NCI-H1694 treated with DMSO at 0.1 percent for 48 hours (cell line): Measurements from ENCODE around the gene ETNK1.
A peak's percentile ranks its signal among the peaks of the same experiment; 100 is the strongest.
"Not testable (repeated sequence)": the region's sequence is repeated elsewhere in the genome, so short reads cannot be mapped to it uniquely, and the experiment has no call there.

Source experiments
- DNase-seq: peaks from one replicate; lab custom pipeline; 2025; lab: John Stamatoyannopoulos, UW

ETNK1 gene

GRCh38 chr12:22624870-22625761, at the start of gene ETNK1:
Gene ETNK1 (plus strand): TSS chr12:22625171. CDS start chr12:22625431, 260 bp downstream.
- peak; percentile 84 for DNase-seq

GRCh38 chr12:22576065-22576464, 48.9 kb upstream of the ETNK1 start:
- no peak for DNase-seq

- no peak for DNase-seq
These were observed 48.5 kb upstream of the ETNK1 start for GRCh38 chr12:22576473-22576872.

GRCh38 chr12:22577667-22578066, 47.3 kb upstream of the ETNK1 start:
- DNase-seq = no peak

- no peak for DNase-seq
These were observed 46.6 kb upstream of the ETNK1 start for GRCh38 chr12:22578328-22578727.

- no peak for DNase-seq
These were observed 36.2 kb upstream of the ETNK1 start for GRCh38 chr12:22588817-22589216.

GRCh38 chr12:22593864-22594263, 31.1 kb upstream of the ETNK1 start:
- DNase-seq = no peak

GRCh38 chr12:22597539-22597938, 27.4 kb upstream of the ETNK1 start:
- not testable (repeated sequence) for DNase-seq

- DNase-seq = no peak
These were observed 26.7 kb upstream of the ETNK1 start for GRCh38 chr12:22598141-22598762.

- no peak for DNase-seq
These were observed 26.2 kb upstream of the ETNK1 start for GRCh38 chr12:22598763-22599161.

- no peak for DNase-seq
These were observed 24.8 kb upstream of the ETNK1 start for GRCh38 chr12:22600181-22600580.

GRCh38 chr12:22609501-22609900, 15.5 kb upstream of the ETNK1 start:
- no peak for DNase-seq

GRCh38 chr12:22610131-22610530, 14.8 kb upstream of the ETNK1 start:
- DNase-seq = no peak

- DNase-seq = not testable (repeated sequence)
These were observed 12.1 kb upstream of the ETNK1 start for GRCh38 chr12:22612822-22613221.

- DNase-seq = no peak
These were observed 8.9 kb upstream of the ETNK1 start for GRCh38 chr12:22615963-22616501.

- no peak for DNase-seq
These were observed 7.3 kb upstream of the ETNK1 start for GRCh38 chr12:22617630-22618029.

GRCh38 chr12:22624548-22624869, 462 bp upstream of the ETNK1 start:
- DNase-seq = peak; percentile 60

- DNase-seq = peak; percentile 62
These were observed 857 bp downstream of the ETNK1 start for GRCh38 chr12:22625762-22626294.

- no peak for DNase-seq
These were observed 1.4 kb downstream of the ETNK1 start for GRCh38 chr12:22626406-22626805.

GRCh38 chr12:22627371-22627770, 2.4 kb downstream of the ETNK1 start:
- no peak for DNase-seq

GRCh38 chr12:22628228-22628627, 3.3 kb downstream of the ETNK1 start:
- no peak for DNase-seq

- peak; percentile 27 for DNase-seq
These were observed 7.0 kb downstream of the ETNK1 start for GRCh38 chr12:22631863-22632463.

- no peak for DNase-seq
These were observed 9.9 kb downstream of the ETNK1 start for GRCh38 chr12:22634883-22635282.
